Measurements from ENCODE around the gene PTPA. TPM values are rescaled to one million over a fixed set of nuclear protein-coding genes. Genes with fewer than 3 reads are reported as not detected.
A peak's percentile ranks its signal among the peaks of the same experiment; 100 is the strongest.
"Not testable (repeated sequence)": the region's sequence is repeated elsewhere in the genome, so short reads cannot be mapped to it uniquely, and the experiment has no call there.

PTPA gene
- total RNA-seq, 1 experiment from 2014 or later: 82.9 TPM

DNA sequence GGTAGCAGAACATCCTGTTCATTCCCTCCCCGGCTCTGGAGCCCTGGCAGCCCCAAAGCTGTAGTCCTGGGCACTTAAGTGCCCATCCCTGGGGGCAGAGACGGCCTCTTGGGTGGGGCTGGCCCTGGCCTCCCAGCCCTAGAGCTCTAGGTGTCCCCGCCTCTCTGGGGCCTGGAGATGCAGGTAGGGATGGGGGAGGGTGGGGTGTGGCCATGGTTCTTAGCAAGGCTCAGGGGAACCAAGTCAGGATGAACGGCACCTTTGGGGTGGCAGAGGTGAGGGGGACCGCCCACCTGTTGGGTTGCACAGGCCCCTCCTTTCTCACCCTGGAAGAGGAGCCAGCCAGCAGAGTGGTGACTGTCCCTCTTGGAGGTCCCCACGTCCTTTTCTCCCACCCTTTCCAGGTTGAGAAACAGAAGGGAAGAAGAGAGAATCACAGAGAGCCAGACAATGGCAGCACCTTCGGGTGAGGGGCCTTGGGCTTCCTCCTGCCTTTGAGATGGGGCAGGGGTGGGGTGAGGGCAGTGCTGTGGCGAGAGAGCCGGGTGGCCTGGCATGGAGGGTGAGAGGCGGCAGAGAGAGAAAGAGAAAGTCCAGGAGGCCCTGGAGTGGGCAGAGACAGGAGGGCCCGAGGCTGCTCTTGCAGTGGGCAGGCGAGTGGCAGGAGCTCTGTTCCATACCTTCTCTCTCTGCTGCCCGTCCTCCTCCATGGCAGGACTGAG is 3.0 kb upstream of the PTPA start:
- no peak for DNase-seq (ENCODE audit: extremely low read depth, low read depth)

GRCh38 chr9:129108805-129109536 is 2.2 kb upstream of the PTPA start:
- no peak for DNase-seq (ENCODE audit: extremely low read depth, low read depth)

DNA sequence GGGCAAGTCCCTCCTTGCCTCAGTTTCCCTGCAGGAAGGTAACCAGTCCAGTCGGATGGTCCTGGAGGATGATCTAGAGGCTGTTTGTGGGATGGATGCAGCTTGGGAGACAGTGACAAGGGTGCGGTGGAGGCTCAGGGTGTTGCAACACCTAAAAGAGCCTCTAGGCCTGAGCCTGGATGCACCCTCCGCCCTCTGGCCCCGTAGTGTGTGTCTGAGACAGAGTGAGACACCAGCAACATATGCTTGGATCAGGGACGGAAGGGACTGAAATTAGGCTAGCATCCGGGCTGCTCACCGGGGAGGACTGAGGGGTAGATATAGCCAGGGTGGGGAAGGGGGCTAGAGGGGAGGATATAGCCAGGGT is 1.7 kb upstream of the PTPA start:
- DNase-seq (ENCODE audit: extremely low read depth, low read depth): no peak

DNA sequence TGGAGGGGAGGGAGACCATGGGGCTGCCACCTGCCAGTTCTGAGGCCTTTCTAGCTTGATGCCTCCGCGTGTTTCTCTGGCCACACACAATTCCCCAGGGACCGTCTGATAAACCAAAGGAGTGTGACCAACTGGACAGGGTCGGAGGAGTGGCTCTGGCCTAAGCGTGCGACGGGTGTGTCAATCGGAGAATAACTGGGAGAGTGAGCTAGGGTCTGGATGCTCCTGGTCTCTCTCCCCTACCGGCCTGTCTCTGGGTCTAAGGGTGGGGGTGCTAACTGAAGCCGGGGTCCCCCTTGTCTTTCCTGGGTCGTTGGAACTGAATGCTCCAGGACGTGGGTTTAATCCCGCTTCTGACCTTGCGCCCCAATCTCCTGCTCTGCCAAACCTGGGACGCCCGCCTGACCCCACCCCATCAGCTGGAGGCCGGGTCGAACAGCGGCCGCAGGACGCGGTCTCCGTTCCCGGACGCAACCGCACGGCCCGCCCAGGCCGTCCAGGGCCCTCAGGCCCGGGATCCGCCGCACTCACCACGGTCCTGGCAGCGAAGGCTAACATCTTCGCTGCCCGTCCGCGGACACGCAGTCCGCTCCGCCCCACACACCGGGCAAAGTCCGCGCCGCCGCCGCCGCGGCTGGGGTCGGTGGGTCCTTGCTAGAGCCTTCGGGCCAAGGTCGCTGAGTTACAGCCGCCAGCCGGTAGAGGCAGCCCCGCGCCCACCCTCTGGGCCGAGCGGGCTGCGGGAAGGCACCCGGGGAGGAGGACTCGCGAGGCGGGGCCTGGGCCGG is 1.1 kb upstream of the PTPA start:
- no peak for DNase-seq (ENCODE audit: extremely low read depth, low read depth)

DNA sequence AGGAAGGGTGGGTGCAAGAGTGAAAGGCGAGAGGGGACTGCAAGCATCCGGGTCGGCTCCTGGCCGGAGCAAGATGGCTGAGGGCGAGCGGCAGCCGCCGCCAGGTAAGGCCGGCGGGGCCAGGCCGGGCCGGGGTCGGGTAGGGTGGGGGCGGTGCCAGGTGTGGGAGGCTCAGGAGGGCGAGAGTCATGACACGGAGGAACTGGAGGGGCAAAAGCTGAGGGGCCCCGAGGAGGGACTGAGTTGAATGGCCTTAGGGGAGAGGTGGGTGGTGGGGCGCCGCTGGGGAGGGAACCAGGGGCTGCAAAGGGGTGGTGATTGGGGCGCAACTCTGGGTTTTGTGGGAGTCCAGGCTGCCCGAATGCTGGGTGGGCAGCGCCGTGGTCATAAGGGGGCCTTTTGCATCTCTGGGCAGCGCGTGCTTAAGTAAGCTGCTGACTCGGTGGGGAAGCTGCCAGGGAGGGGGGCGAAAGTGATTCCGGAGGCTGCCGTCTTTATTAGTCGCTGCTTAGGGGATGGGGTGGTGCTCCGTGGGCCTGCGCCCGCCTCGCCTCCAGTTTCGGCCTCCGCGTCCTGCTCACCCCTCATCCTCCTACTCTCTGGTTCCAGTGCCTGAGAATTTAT is 425 bp downstream of the PTPA start:
- DNase-seq (ENCODE audit: extremely low read depth, low read depth): no peak

- not testable (repeated sequence) for DNase-seq (ENCODE audit: extremely low read depth, low read depth)
These were observed 1.3 kb downstream of the PTPA start for GRCh38 chr9:129112526-129112925.

- DNase-seq (ENCODE audit: extremely low read depth, low read depth): no peak
These were observed 2.6 kb downstream of the PTPA start for GRCh38 chr9:129113645-129114304.

GRCh38 chr9:129118799-129119198 is 7.6 kb downstream of the PTPA start:
- no peak for DNase-seq (ENCODE audit: extremely low read depth, low read depth)

- no peak for DNase-seq (ENCODE audit: extremely low read depth, low read depth)
These were observed 10.3 kb downstream of the PTPA start for GRCh38 chr9:129121483-129121882.

- DNase-seq (ENCODE audit: extremely low read depth, low read depth): no peak
These were observed 10.9 kb downstream of the PTPA start for GRCh38 chr9:129122133-129122532.

DNA sequence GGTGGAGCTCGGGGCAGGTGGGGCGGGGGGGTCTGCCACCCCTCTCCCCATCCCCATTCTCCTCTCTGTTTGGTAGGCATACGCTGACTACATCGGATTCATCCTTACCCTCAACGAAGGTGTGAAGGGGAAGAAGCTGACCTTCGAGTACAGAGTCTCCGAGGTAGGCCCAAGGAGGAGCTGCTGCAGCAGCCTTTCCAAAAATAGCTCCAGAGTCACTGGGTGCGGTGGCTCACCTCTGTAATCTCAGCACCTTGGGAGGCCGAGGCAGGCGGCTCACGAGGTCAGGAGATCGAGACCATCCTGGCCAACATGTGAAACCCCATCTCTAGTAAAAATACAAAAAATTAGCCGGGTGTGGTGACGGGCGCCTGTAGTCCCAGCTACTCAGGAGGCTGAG is 11.8 kb downstream of the PTPA start:
- not testable (repeated sequence) for DNase-seq (ENCODE audit: extremely low read depth, low read depth)

GRCh38 chr9:129124506-129125069 is 13.4 kb downstream of the PTPA start:
- no peak for DNase-seq (ENCODE audit: extremely low read depth, low read depth)

DNA sequence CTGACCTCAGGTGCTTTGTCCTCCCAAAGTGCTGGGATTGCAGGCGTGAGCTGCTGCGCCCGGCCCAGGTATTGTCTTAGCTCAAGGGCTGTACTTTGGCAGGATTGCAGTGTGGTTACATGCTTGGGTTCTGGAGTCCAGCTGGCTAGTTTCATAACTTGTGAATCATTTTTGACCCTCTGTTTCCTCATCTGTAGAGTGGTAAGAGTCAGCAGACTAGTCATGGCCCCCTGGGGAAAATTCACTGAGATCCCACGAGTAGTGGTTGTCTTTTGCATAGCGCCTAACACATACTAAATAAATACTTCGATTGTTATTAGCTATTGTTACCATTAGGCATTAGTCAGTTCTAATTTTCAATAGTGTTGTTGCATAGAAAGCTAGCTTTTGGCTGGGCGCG is 14.3 kb downstream of the PTPA start:
- no peak for DNase-seq (ENCODE audit: extremely low read depth, low read depth)

GRCh38 chr9:129126749-129127618 is 15.8 kb downstream of the PTPA start:
- DNase-seq (ENCODE audit: extremely low read depth, low read depth): no peak

GRCh38 chr9:129128689-129129088 is 17.5 kb downstream of the PTPA start:
- no peak for DNase-seq (ENCODE audit: extremely low read depth, low read depth)

DNA sequence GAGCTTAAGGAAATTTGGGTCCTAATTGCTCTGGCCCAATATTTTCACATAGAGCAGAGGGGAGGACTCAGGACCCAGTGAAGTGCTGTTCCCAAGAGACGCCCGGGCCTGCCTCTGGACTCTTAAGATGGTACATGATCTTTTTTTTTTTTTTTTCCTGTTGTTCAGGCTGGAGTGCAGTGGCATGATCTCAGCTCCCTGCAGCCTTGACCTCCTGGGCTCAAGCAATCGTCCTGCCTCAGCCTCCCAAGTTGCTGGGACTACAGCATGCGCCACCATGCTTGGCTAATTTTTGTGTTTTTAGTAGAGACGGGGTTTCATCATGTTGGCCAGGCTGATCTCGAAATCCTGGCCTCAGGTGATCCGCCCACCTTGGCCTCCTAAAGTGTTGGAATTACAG is 19.1 kb downstream of the PTPA start:
- not testable (repeated sequence) for DNase-seq (ENCODE audit: extremely low read depth, low read depth)

- no peak for DNase-seq (ENCODE audit: extremely low read depth, low read depth)
These were observed 19.6 kb downstream of the PTPA start for GRCh38 chr9:129130791-129131190.

GRCh38 chr9:129131300-129132145 is 20.3 kb downstream of the PTPA start:
- DNase-seq (ENCODE audit: extremely low read depth, low read depth): peak; percentile 68

All from NCI-H460 (cell line).